K562 (cell line): Measurements from ENCODE around the gene ANKRD65.

Experiments used
- DLX4 ChIP-seq: fragments of 250-450 bp; sonication (Bioruptor Pico); IDR thresholded peaks from 2 replicates; pipeline ENCODE4 v1.6.1; 2021; ENCODE audit warnings: mild to moderate bottlenecking
- POLR2A ChIP-seq: fragments of 450-650 bp; conservative IDR thresholded peaks from 2 replicates; pipeline ENCODE4 v1.6.1; 2016
- ZBTB2 ChIP-seq: fragments of 450-650 bp; IDR thresholded peaks from 2 replicates; pipeline ENCODE4 v1.6.1; 2016; ENCODE audit warnings: antibody characterized with exemption

DNA sequence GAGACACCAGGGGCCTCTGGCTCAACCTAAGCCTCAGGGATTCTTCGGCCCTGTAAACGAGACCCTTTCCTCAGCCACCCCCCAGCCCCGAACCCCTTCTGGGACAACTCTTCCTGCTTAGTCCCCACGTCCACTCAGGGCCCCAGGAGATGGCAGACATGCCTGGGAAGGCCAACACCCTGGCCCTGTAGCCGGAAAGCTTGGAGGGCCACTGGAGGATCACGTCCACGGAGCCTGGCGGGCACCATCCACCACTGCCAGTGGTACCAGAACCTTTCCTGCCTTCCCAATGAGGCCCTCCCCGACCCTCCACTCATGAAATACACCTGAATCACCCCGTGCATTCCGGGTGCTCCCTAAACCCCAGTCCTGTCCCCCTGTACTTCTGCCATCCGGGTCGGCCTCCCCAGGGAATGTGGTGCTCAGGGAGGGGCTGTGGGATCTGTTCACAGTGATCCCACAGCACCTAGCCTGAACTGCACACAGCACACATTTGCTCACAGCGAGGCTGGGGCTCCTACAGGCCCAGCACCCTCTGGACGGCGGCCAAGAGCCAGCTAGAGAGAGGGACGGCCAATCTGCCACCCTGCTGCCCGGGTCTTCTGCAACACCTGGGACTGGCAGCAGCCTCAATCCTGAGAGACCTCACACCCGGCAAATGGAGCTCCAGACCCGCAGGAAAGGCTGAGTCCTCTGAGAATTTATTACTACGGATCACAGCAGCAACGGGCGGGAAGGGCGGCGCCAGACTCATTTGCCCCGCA is 47.8 kb downstream of the ANKRD65 start:
- TF ChIP-seq ZBTB2 (no peak), DLX4 (no peak), POLR2A (no peak)
